DOHH2 (cell line): Measurements from ENCODE around the gene BORA.

ENCODE experiments used
- H3F3A ChIP-seq: fragments of 200-600 bp; sonication (generic), shearing (Covaris generic); 2 replicates; pipeline ENCODE4 v1.6.0; 2016; ENCODE audit warnings: antibody characterized with exemption, mild to moderate bottlenecking; ENCODE audit not compliant: control insufficient read depth, insufficient read depth
- H3K27ac ChIP-seq: fragments of 200-600 bp; sonication (generic); 2 replicates; pipeline ENCODE4 v1.5.1; 2014; ENCODE audit warnings: low read depth, mild to moderate bottlenecking, low read length, moderate library complexity
- H3K27me3 ChIP-seq: fragments of 200-600 bp; sonication (generic); 2 replicates; pipeline ENCODE4 v1.6.1; 2014; ENCODE audit warnings: mild to moderate bottlenecking, low read length, mixed read lengths; ENCODE audit not compliant: control insufficient read depth
- H3K36me3 ChIP-seq: fragments of 200-600 bp; sonication (generic); 2 replicates; pipeline ENCODE4 v1.6.1; 2014; ENCODE audit warnings: mild to moderate bottlenecking, low read length, moderate library complexity, mixed read lengths; ENCODE audit not compliant: control insufficient read depth
- H3K4me1 ChIP-seq: fragments of 200-600 bp; sonication (generic); 2 replicates; pipeline ENCODE4 v1.6.1; 2014; ENCODE audit warnings: mild to moderate bottlenecking, low read length, mixed read lengths; ENCODE audit not compliant: control insufficient read depth
- H3K4me2 ChIP-seq: fragments of 200-600 bp; sonication (generic); 2 replicates; pipeline ENCODE4 v1.6.0; 2014; ENCODE audit warnings: mild to moderate bottlenecking, low read length, moderate library complexity
- H3K4me3 ChIP-seq: fragments of 200-600 bp; sonication (generic); 2 replicates; pipeline ENCODE4 v1.5.1; 2014; ENCODE audit warnings: mild to moderate bottlenecking, low read length, mixed read lengths
- H3K79me2 ChIP-seq: fragments of 200-600 bp; sonication (generic); 2 replicates; pipeline ENCODE4 v1.6.1; 2014; ENCODE audit warnings: mild to moderate bottlenecking, low read length, mixed read lengths; ENCODE audit not compliant: control insufficient read depth
- H3K9me2 ChIP-seq: fragments of 200-600 bp; sonication (generic); replicated peaks from 2 replicates; pipeline ENCODE4 v1.6.1; 2014; ENCODE audit warnings: mild to moderate bottlenecking, low read length, mixed read lengths; ENCODE audit not compliant: control insufficient read depth
- H3K9me3 ChIP-seq: fragments of 200-600 bp; sonication (generic); 2 replicates; pipeline ENCODE4 v1.6.1; 2014; ENCODE audit warnings: antibody characterized with exemption, low read length, mixed read lengths; ENCODE audit not compliant: control insufficient read depth, insufficient read depth
- H4K20me1 ChIP-seq: fragments of 200-600 bp; sonication (generic); 2 replicates; pipeline ENCODE4 v1.6.0; 2014; ENCODE audit warnings: low read depth, mild to moderate bottlenecking, antibody characterized with exemption, low read length, moderate library complexity; ENCODE audit not compliant: control insufficient read depth, insufficient read depth
- EZH2phosphoT487 ChIP-seq: fragments of 200-600 bp; sonication (generic); IDR thresholded peaks from 2 replicates; pipeline ENCODE4 v1.6.1; 2017; ENCODE audit warnings: borderline replicate concordance, mild to moderate bottlenecking, antibody characterized with exemption, low read length, moderate library complexity, mixed read lengths
- TF ChIP-seq, protein P1 (sequence below): fragments of 200-600 bp; sonication (generic); IDR thresholded peaks from one replicate; pipeline ENCODE4 v1.5.1; 2014; ENCODE audit warnings: antibody characterized with exemption, mild to moderate bottlenecking, low read depth, low read length; ENCODE audit not compliant: poor library complexity, severe bottlenecking

BORA gene

DNA sequence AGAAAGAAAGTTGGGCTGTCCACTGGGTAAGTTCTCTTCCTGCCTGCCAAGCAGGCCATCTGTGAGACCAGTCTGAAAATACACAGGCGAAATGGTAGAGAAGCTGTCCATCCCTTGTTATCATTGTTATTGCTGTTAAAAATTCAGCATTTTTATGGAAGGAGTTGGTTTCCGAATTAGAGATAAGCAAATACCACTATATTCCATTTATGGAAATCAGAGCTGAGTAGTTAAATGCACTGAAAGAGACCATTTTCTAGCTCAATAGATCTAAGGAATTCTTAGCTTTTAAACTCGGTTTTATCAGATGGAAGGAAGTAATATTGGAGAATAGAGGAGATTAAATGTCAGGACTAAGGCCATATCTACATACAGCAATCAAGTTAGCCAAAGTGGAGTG is 41.0 kb upstream of the BORA start:
- H3K4me1 ChIP-seq: no peaks in the 10 kb centered on the region
- no peak overlapping the region for H3K4me3 ChIP-seq
- no peak overlapping the region for H3K27ac ChIP-seq
- H3K9me3 ChIP-seq: no peaks in the 10 kb centered on the region
- no peaks in the 10 kb centered on the region for H3K36me3 ChIP-seq
- TF ChIP-seq, protein P1, sequence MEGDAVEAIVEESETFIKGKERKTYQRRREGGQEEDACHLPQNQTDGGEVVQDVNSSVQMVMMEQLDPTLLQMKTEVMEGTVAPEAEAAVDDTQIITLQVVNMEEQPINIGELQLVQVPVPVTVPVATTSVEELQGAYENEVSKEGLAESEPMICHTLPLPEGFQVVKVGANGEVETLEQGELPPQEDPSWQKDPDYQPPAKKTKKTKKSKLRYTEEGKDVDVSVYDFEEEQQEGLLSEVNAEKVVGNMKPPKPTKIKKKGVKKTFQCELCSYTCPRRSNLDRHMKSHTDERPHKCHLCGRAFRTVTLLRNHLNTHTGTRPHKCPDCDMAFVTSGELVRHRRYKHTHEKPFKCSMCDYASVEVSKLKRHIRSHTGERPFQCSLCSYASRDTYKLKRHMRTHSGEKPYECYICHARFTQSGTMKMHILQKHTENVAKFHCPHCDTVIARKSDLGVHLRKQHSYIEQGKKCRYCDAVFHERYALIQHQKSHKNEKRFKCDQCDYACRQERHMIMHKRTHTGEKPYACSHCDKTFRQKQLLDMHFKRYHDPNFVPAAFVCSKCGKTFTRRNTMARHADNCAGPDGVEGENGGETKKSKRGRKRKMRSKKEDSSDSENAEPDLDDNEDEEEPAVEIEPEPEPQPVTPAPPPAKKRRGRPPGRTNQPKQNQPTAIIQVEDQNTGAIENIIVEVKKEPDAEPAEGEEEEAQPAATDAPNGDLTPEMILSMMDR: no peak
- no peak for TF ChIP-seq EZH2phosphoT487
- no peaks in the 10 kb centered on the region for H3K79me2 ChIP-seq
- no peaks in the 10 kb centered on the region for H3K9me2 ChIP-seq
- H3K4me2 ChIP-seq: no peak overlapping the region
- peaks cover 3% of the 10 kb centered on the region; the same call in 1 of the 2 replicates for H3K27me3 ChIP-seq
- H4K20me1 ChIP-seq: no peaks in the 10 kb centered on the region
- no peaks in the 10 kb centered on the region for H3F3A ChIP-seq

DNA sequence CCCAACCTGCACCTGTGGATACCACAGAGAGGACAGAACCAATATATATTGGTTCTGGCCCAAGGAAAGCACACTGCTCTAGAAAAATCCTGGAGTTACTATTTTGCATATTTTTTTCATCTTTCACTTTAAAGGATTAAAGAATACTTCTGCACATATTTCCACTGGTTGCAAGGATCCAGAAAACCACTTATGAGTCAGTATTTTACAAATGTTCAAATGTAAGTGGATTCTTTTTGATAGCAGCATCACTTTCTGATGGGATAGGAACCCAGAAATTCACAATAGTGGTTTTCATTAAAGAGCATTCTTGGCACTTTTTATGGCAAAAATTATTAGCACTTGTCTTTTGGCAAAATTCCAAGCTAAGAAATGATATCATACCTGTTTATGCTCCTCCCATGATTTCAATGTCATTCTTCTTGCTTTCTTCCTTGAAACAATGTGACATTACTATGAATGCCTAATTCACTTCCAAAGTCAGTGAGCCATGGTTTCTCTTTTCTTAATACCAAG is 38.5 kb upstream of the BORA start:
- H3K4me1 ChIP-seq: no peaks in the 10 kb centered on the region
- H3K9me2 ChIP-seq: no peaks in the 10 kb centered on the region
- no peak overlapping the region for H3K4me2 ChIP-seq
- H3K27me3 ChIP-seq: peaks cover 3% of the 10 kb centered on the region; the same call in 1 of the 2 replicates
- no peak overlapping the region for H3K4me3 ChIP-seq
- no peaks in the 10 kb centered on the region for H4K20me1 ChIP-seq
- no peak for TF ChIP-seq EZH2phosphoT487
- H3K36me3 ChIP-seq: no peaks in the 10 kb centered on the region
- no peaks in the 10 kb centered on the region for H3K79me2 ChIP-seq
- no peaks in the 10 kb centered on the region for H3F3A ChIP-seq
- no peaks in the 10 kb centered on the region; the same call in 1 of the 2 replicates for H3K9me3 ChIP-seq
- no peak overlapping the region for H3K27ac ChIP-seq

GRCh38 chr13:72692884-72693514 is 34.7 kb upstream of the BORA start:
- no peaks in the 10 kb centered on the region for H4K20me1 ChIP-seq
- H3K9me2 ChIP-seq: no peaks in the 10 kb centered on the region
- no peaks in the 10 kb centered on the region for H3K79me2 ChIP-seq
- H3K4me3 ChIP-seq: no peak overlapping the region
- no peak for TF ChIP-seq EZH2phosphoT487
- TF ChIP-seq, protein P1: no peak
- no peaks in the 10 kb centered on the region for H3K36me3 ChIP-seq
- H3K4me1 ChIP-seq: no peaks in the 10 kb centered on the region
- peaks cover 6% of the 10 kb centered on the region; the same call in 1 of the 2 replicates for H3K27me3 ChIP-seq
- no peaks in the 10 kb centered on the region for H3F3A ChIP-seq
- H3K4me2 ChIP-seq: no peak overlapping the region
- H3K9me3 ChIP-seq: no peaks in the 10 kb centered on the region; the same call in 1 of the 2 replicates
- H3K27ac ChIP-seq: no peak overlapping the region

DNA sequence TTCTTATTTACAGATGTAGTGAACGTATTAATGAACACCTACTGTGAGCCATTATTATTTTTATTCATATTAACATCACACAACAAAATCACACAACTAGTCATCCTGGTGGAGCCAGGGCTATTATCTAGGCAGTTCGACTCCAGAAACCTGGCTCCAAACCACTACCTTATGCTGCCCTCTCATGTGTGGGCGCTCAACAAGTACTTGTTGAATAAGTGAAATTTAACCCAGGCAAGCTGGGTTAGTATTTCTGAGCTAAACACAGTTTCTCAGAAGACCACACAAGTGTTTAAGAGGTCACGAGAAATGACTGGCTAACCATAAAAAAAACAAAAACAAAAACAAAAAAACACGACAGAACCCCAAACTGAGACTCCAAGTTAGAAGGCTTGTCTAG is 33.9 kb upstream of the BORA start:
- no peak for TF ChIP-seq EZH2phosphoT487
- TF ChIP-seq, protein P1: no peak
- Histone ChIP-seq H3K27ac (no peak overlapping the region), H3K4me3 (no peak overlapping the region)

More for the DNA sequence above, 33.9 kb upstream of the BORA start:
- Histone ChIP-seq H3K27me3 (peaks cover 6% of the 10 kb centered on the region; the same call in 1 of the 2 replicates), H3K4me1 (no peaks in the 10 kb centered on the region), H3K9me3 (no peaks in the 10 kb centered on the region; the same call in 1 of the 2 replicates), H3K79me2 (no peaks in the 10 kb centered on the region), H3K36me3 (no peaks in the 10 kb centered on the region), H3K4me2 (no peak overlapping the region), H4K20me1 (no peaks in the 10 kb centered on the region), H3K9me2 (no peaks in the 10 kb centered on the region), H3F3A (no peaks in the 10 kb centered on the region)
